SH-SY5Y (cell line): ENCODE data around the gene KCNK5.

ENCODE experiments used
- GATA2 ChIP-seq: IDR thresholded peaks from 2 replicates; pipeline ENCODE4 v1.6.1; 2011; ENCODE audit warnings: mild to moderate bottlenecking, low read depth, low read length
- GATA3 ChIP-seq: IDR thresholded peaks from 2 replicates; pipeline ENCODE4 v1.6.1; 2011; ENCODE audit warnings: low read depth, mild to moderate bottlenecking, low read length, moderate library complexity

The KCNK5 gene

GRCh38 chr6:39226639-39227329 lies 2.5 kb downstream of the KCNK5 start:
- no peak for TF ChIP-seq GATA2
- no peak for TF ChIP-seq GATA3

GRCh38 chr6:39225946-39226437 lies 3.3 kb downstream of the KCNK5 start:
- TF ChIP-seq GATA2, result no peak
- TF ChIP-seq GATA3, result no peak

- no peak for TF ChIP-seq GATA2
- TF ChIP-seq GATA3, result no peak
Observed at GRCh38 chr6:39225543-39225942, 3.7 kb downstream of the KCNK5 start.

GRCh38 chr6:39224523-39225182 lies 4.6 kb downstream of the KCNK5 start:
- TF ChIP-seq GATA3 (no peak), GATA2 (no peak)

GRCh38 chr6:39224011-39224410 lies 5.3 kb downstream of the KCNK5 start:
- no peak for TF ChIP-seq GATA2
- TF ChIP-seq GATA3, result no peak

GRCh38 chr6:39223555-39223954 lies 5.7 kb downstream of the KCNK5 start:
- no peak for TF ChIP-seq GATA3
- no peak for TF ChIP-seq GATA2

GRCh38 chr6:39223061-39223460 lies 6.2 kb downstream of the KCNK5 start:
- TF ChIP-seq GATA3, result no peak
- TF ChIP-seq GATA2, result no peak

- TF ChIP-seq GATA2, result no peak
- no peak for TF ChIP-seq GATA3
Observed at GRCh38 chr6:39221779-39222641, 7.3 kb downstream of the KCNK5 start.

GRCh38 chr6:39221115-39221514 lies 8.2 kb downstream of the KCNK5 start:
- TF ChIP-seq GATA2 (no peak), GATA3 (no peak)

- no peak for TF ChIP-seq GATA2
- no peak for TF ChIP-seq GATA3
Observed at GRCh38 chr6:39218868-39219567, 10.3 kb downstream of the KCNK5 start.

- TF ChIP-seq GATA3 (no peak), GATA2 (no peak)
Observed at GRCh38 chr6:39217177-39217864, 12.0 kb downstream of the KCNK5 start.

GRCh38 chr6:39215640-39216158 lies 13.6 kb downstream of the KCNK5 start:
- no peak for TF ChIP-seq GATA2
- no peak for TF ChIP-seq GATA3

- no peak for TF ChIP-seq GATA2
- no peak for TF ChIP-seq GATA3
Observed at GRCh38 chr6:39214846-39215639, 14.2 kb downstream of the KCNK5 start.
